ENCODE results near the gene GSTT4. TPM values are rescaled to one million over a fixed set of nuclear protein-coding genes. Genes with fewer than 3 reads are reported as not detected.

GSTT4 gene
- polyA plus RNA-seq, 4 donors = not detected

- H3K27ac ChIP-seq (ENCODE audit: low read depth in 1 of 3, low read length in 2 of 3) = no peak overlapping the region
- no peaks in the 10 kb centered on the region for H3K27me3 ChIP-seq (ENCODE audit: control insufficient read depth in 3 of 3, insufficient read depth in 3 of 3, low read length in 3 of 3)
- FAIRE-seq (no peak), DNase-seq (no peak)
- no peaks in the 10 kb centered on the region for H3K9me3 ChIP-seq (ENCODE audit: control insufficient read depth in 2 of 2, insufficient read depth in 1 of 2, low read depth in 1 of 2, low read length in 1 of 2)
- no peak overlapping the region for H3K4me3 ChIP-seq (ENCODE audit: low read depth in 1 of 3, low read length in 3 of 3)
- H3K4me1 ChIP-seq (ENCODE audit: control insufficient read depth in 3 of 3, insufficient read depth in 2 of 3, low read depth in 1 of 3, low read length in 2 of 3) = no peaks in the 10 kb centered on the region
- H3K36me3 ChIP-seq (ENCODE audit: control insufficient read depth in 3 of 3, insufficient read depth in 2 of 3, low read depth in 1 of 3, low read length in 3 of 3) = peaks cover 0 to 22% (median 0%) of the 10 kb centered on the region in 3 donors
- 82 to 95% (median 89%) methylated on average over 3 of the region's 3 CpGs for WGBS, 3 donors
These were observed 24.1 kb upstream of the GSTT4 start for GRCh38 chr22:24029304-24029703.

- H3K9me3 ChIP-seq (ENCODE audit: control insufficient read depth in 2 of 2, insufficient read depth in 1 of 2, low read depth in 1 of 2, low read length in 1 of 2) = no peaks in the 10 kb centered on the region
- no peaks in the 10 kb centered on the region for H3K27me3 ChIP-seq (ENCODE audit: control insufficient read depth in 3 of 3, insufficient read depth in 3 of 3, low read length in 3 of 3)
- DNase-seq = no peak
- no peak overlapping the region for H3K27ac ChIP-seq (ENCODE audit: low read depth in 1 of 3, low read length in 2 of 3)
- 36 to 48% (median 37%) methylated on average over 2 of the region's 2 CpGs for WGBS, 3 donors
- FAIRE-seq = no peak
- H3K4me3 ChIP-seq (ENCODE audit: low read depth in 1 of 3, low read length in 3 of 3) = no peak overlapping the region
- no peaks in the 10 kb centered on the region for H3K4me1 ChIP-seq (ENCODE audit: control insufficient read depth in 3 of 3, insufficient read depth in 2 of 3, low read depth in 1 of 3, low read length in 2 of 3)
- peaks cover 0 to 22% (median 0%) of the 10 kb centered on the region in 3 donors for H3K36me3 ChIP-seq (ENCODE audit: control insufficient read depth in 3 of 3, insufficient read depth in 2 of 3, low read depth in 1 of 3, low read length in 3 of 3)
These were observed 23.3 kb upstream of the GSTT4 start for GRCh38 chr22:24028533-24028932.

- no peak overlapping the region for H3K4me3 ChIP-seq (ENCODE audit: low read depth in 1 of 3, low read length in 3 of 3)
- H3K4me1 ChIP-seq (ENCODE audit: control insufficient read depth in 3 of 3, insufficient read depth in 2 of 3, low read depth in 1 of 3, low read length in 2 of 3) = peaks cover 0 to 2% (median 0%) of the 10 kb centered on the region in 3 donors
- 75 to 86% (median 77%) methylated on average over 2 of the region's 2 CpGs for WGBS, 3 donors
- DNase-seq = no peak
- H3K27ac ChIP-seq (ENCODE audit: low read depth in 1 of 3, low read length in 2 of 3) = no peak overlapping the region
- FAIRE-seq = no peak
- peaks cover 0 to 22% (median 0%) of the 10 kb centered on the region in 3 donors for H3K36me3 ChIP-seq (ENCODE audit: control insufficient read depth in 3 of 3, insufficient read depth in 2 of 3, low read depth in 1 of 3, low read length in 3 of 3)
- no peaks in the 10 kb centered on the region for H3K27me3 ChIP-seq (ENCODE audit: control insufficient read depth in 3 of 3, insufficient read depth in 3 of 3, low read length in 3 of 3)
- no peaks in the 10 kb centered on the region for H3K9me3 ChIP-seq (ENCODE audit: control insufficient read depth in 2 of 2, insufficient read depth in 1 of 2, low read depth in 1 of 2, low read length in 1 of 2)
These were observed 22.7 kb upstream of the GSTT4 start for GRCh38 chr22:24027991-24028390.

GRCh38 chr22:24027389-24027975, 22.2 kb upstream of the GSTT4 start:
- H3K27ac ChIP-seq (ENCODE audit: low read depth in 1 of 3, low read length in 2 of 3) = no peak overlapping the region
- H3K27me3 ChIP-seq (ENCODE audit: control insufficient read depth in 3 of 3, insufficient read depth in 3 of 3, low read length in 3 of 3) = no peaks in the 10 kb centered on the region
- DNase-seq (no peak), FAIRE-seq (no peak)
- 74 to 91% (median 90%) methylated on average over 3 of the region's 3 CpGs for WGBS, 3 donors
- no peak overlapping the region for H3K4me3 ChIP-seq (ENCODE audit: low read depth in 1 of 3, low read length in 3 of 3)
- peaks cover 0 to 22% (median 0%) of the 10 kb centered on the region in 3 donors for H3K36me3 ChIP-seq (ENCODE audit: control insufficient read depth in 3 of 3, insufficient read depth in 2 of 3, low read depth in 1 of 3, low read length in 3 of 3)
- peaks cover 0 to 2% (median 0%) of the 10 kb centered on the region in 3 donors for H3K4me1 ChIP-seq (ENCODE audit: control insufficient read depth in 3 of 3, insufficient read depth in 2 of 3, low read depth in 1 of 3, low read length in 2 of 3)
- no peaks in the 10 kb centered on the region for H3K9me3 ChIP-seq (ENCODE audit: control insufficient read depth in 2 of 2, insufficient read depth in 1 of 2, low read depth in 1 of 2, low read length in 1 of 2)

GRCh38 chr22:24026733-24027132, 21.5 kb upstream of the GSTT4 start:
- no peak for DNase-seq
- WGBS, 3 donors = 88 to 92% (median 92%) methylated on average over 3 of the region's 3 CpGs
- H3K4me1 ChIP-seq (ENCODE audit: control insufficient read depth in 3 of 3, insufficient read depth in 2 of 3, low read depth in 1 of 3, low read length in 2 of 3) = peaks cover 0 to 2% (median 0%) of the 10 kb centered on the region in 3 donors
- H3K9me3 ChIP-seq (ENCODE audit: control insufficient read depth in 2 of 2, insufficient read depth in 1 of 2, low read depth in 1 of 2, low read length in 1 of 2) = no peaks in the 10 kb centered on the region
- FAIRE-seq = no peak
- H3K27ac ChIP-seq (ENCODE audit: low read depth in 1 of 3, low read length in 2 of 3) = no peak overlapping the region
- no peaks in the 10 kb centered on the region for H3K27me3 ChIP-seq (ENCODE audit: control insufficient read depth in 3 of 3, insufficient read depth in 3 of 3, low read length in 3 of 3)
- no peak overlapping the region for H3K4me3 ChIP-seq (ENCODE audit: low read depth in 1 of 3, low read length in 3 of 3)
- peaks cover 0 to 22% (median 0%) of the 10 kb centered on the region in 3 donors for H3K36me3 ChIP-seq (ENCODE audit: control insufficient read depth in 3 of 3, insufficient read depth in 2 of 3, low read depth in 1 of 3, low read length in 3 of 3)

GRCh38 chr22:24026056-24026455, 20.8 kb upstream of the GSTT4 start:
- WGBS, 3 donors = 76 to 90% (median 80%) methylated on average over 2 of the region's 2 CpGs
- Histone ChIP-seq H3K9me3 (ENCODE audit: control insufficient read depth in 2 of 2, insufficient read depth in 1 of 2, low read depth in 1 of 2, low read length in 1 of 2) (no peaks in the 10 kb centered on the region), H3K4me3 (ENCODE audit: low read depth in 1 of 3, low read length in 3 of 3) (no peak overlapping the region), H3K27me3 (ENCODE audit: control insufficient read depth in 3 of 3, insufficient read depth in 3 of 3, low read length in 3 of 3) (no peaks in the 10 kb centered on the region), H3K36me3 (ENCODE audit: control insufficient read depth in 3 of 3, insufficient read depth in 2 of 3, low read depth in 1 of 3, low read length in 3 of 3) (peaks cover 0 to 19% (median 0%) of the 10 kb centered on the region in 3 donors), H3K27ac (ENCODE audit: low read depth in 1 of 3, low read length in 2 of 3) (no peak overlapping the region), H3K4me1 (ENCODE audit: control insufficient read depth in 3 of 3, insufficient read depth in 2 of 3, low read depth in 1 of 3, low read length in 2 of 3) (peaks cover 0 to 2% (median 0%) of the 10 kb centered on the region in 3 donors)
- no peak for FAIRE-seq
- DNase-seq = no peak

GRCh38 chr22:24025475-24025874, 20.2 kb upstream of the GSTT4 start:
- no peaks in the 10 kb centered on the region for H3K9me3 ChIP-seq (ENCODE audit: control insufficient read depth in 2 of 2, insufficient read depth in 1 of 2, low read depth in 1 of 2, low read length in 1 of 2)
- FAIRE-seq (no peak), DNase-seq (no peak)
- H3K4me1 ChIP-seq (ENCODE audit: control insufficient read depth in 3 of 3, insufficient read depth in 2 of 3, low read depth in 1 of 3, low read length in 2 of 3) = peaks cover 0 to 2% (median 0%) of the 10 kb centered on the region in 3 donors
- H3K4me3 ChIP-seq (ENCODE audit: low read depth in 1 of 3, low read length in 3 of 3) = no peak overlapping the region
- no peak overlapping the region for H3K27ac ChIP-seq (ENCODE audit: low read depth in 1 of 3, low read length in 2 of 3)
- 82 to 88% (median 83%) methylated on average over 6 of the region's 6 CpGs for WGBS, 3 donors
- no peaks in the 10 kb centered on the region for H3K27me3 ChIP-seq (ENCODE audit: control insufficient read depth in 3 of 3, insufficient read depth in 3 of 3, low read length in 3 of 3)
- H3K36me3 ChIP-seq (ENCODE audit: control insufficient read depth in 3 of 3, insufficient read depth in 2 of 3, low read depth in 1 of 3, low read length in 3 of 3) = peaks cover 0 to 14% (median 0%) of the 10 kb centered on the region in 3 donors

GRCh38 chr22:24024354-24024753, 19.1 kb upstream of the GSTT4 start:
- peaks cover 0 to 14% (median 0%) of the 10 kb centered on the region in 3 donors for H3K36me3 ChIP-seq (ENCODE audit: control insufficient read depth in 3 of 3, insufficient read depth in 2 of 3, low read depth in 1 of 3, low read length in 3 of 3)
- no peak overlapping the region for H3K4me3 ChIP-seq (ENCODE audit: low read depth in 1 of 3, low read length in 3 of 3)
- no peaks in the 10 kb centered on the region for H3K27me3 ChIP-seq (ENCODE audit: control insufficient read depth in 3 of 3, insufficient read depth in 3 of 3, low read length in 3 of 3)
- WGBS, 3 donors = 97 to 100% (median 98%) methylated on average over 3 of the region's 3 CpGs
- FAIRE-seq (no peak), DNase-seq (no peak)
- H3K27ac ChIP-seq (ENCODE audit: low read depth in 1 of 3, low read length in 2 of 3) = no peak overlapping the region
- H3K9me3 ChIP-seq (ENCODE audit: control insufficient read depth in 2 of 2, insufficient read depth in 1 of 2, low read depth in 1 of 2, low read length in 1 of 2) = no peaks in the 10 kb centered on the region
- H3K4me1 ChIP-seq (ENCODE audit: control insufficient read depth in 3 of 3, insufficient read depth in 2 of 3, low read depth in 1 of 3, low read length in 2 of 3) = peaks cover 0 to 2% (median 0%) of the 10 kb centered on the region in 3 donors
